GM23338 (cell line): ENCODE measurements around the gene AAGAB. TPM values are rescaled to one million over a fixed set of nuclear protein-coding genes. Genes with fewer than 3 reads are reported as not detected.

ENCODE experiments used
- ATAC-seq: fragments of 200-7000 bp; cut with Tn5 transposase; 3 replicates; pipeline ENCODE4 v1.9.1; 2020
- DNase-seq: peaks from one replicate; pipeline ENCODE4 v3.0.0-alpha.2; 2015; ENCODE audit warnings: low spot score
- H2AFZ ChIP-seq: fragments of 200-600 bp; sonication (generic); 2 replicates; pipeline ENCODE4 v1.8.0; 2016; ENCODE audit warnings: antibody characterized with exemption, mild to moderate bottlenecking, moderate library complexity
- H3F3A ChIP-seq: fragments of 200-600 bp; sonication (generic); replicated peaks from 2 replicates; pipeline ENCODE4 v1.8.0; 2017; ENCODE audit warnings: antibody characterized with exemption, mixed run types, low read depth
- H3K27ac ChIP-seq: fragments of 200-600 bp; sonication (generic); 2 replicates; pipeline ENCODE4 v1.6.1; 2016; ENCODE audit warnings: low read depth
- H3K27me3 ChIP-seq: fragments of 200-600 bp; sonication (generic); 2 replicates; pipeline ENCODE4 v1.8.0; 2016; ENCODE audit warnings: mild to moderate bottlenecking, mixed run types, moderate library complexity; ENCODE audit not compliant: insufficient read depth
- H3K36me3 ChIP-seq: fragments of 200-600 bp; sonication (generic); 2 replicates; pipeline ENCODE4 v1.8.0; 2016; ENCODE audit warnings: mild to moderate bottlenecking; ENCODE audit not compliant: insufficient read depth
- H3K4me1 ChIP-seq: fragments of 200-600 bp; sonication (generic); 2 replicates; pipeline ENCODE4 v1.8.0; 2016; ENCODE audit warnings: mild to moderate bottlenecking, moderate library complexity; ENCODE audit not compliant: insufficient read depth
- H3K4me2 ChIP-seq: fragments of 200-600 bp; sonication (generic); 2 replicates; pipeline ENCODE4 v1.7.1; 2017; ENCODE audit warnings: mixed run types
- H3K4me3 ChIP-seq: fragments of 200-600 bp; sonication (generic); 2 replicates; pipeline ENCODE4 v1.6.1; 2016; ENCODE audit warnings: mixed run types
- H3K79me2 ChIP-seq: fragments of 200-600 bp; sonication (generic); replicated peaks from 2 replicates; pipeline ENCODE4 v1.8.0; 2017; ENCODE audit warnings: mild to moderate bottlenecking; ENCODE audit not compliant: insufficient read depth
- H3K9me2 ChIP-seq: fragments of 200-600 bp; sonication (generic); 2 replicates; pipeline ENCODE4 v1.8.0; 2017; ENCODE audit not compliant: insufficient read depth
- H4K20me1 ChIP-seq: fragments of 200-600 bp; sonication (generic); replicated peaks from 2 replicates; pipeline ENCODE4 v1.8.0; 2017; ENCODE audit warnings: mild to moderate bottlenecking; ENCODE audit not compliant: insufficient read depth
- H3K27ac Mint-ChIP-seq: 2 replicates; pipeline ENCODE4 v1.8.0; 2020; ENCODE audit warnings: inconsistent platforms, mild to moderate bottlenecking, moderate library complexity, mixed read lengths
- H3K27me3 Mint-ChIP-seq: 3 replicates; pipeline ENCODE4 v1.8.0; 2022; ENCODE audit warnings: low read depth, mild to moderate bottlenecking, moderate library complexity, mixed read lengths, inconsistent platforms; ENCODE audit not compliant: insufficient read depth, poor library complexity
- H3K36me3 Mint-ChIP-seq: 3 replicates; pipeline ENCODE4 v1.8.0; 2021; ENCODE audit warnings: low read depth, mild to moderate bottlenecking, inconsistent platforms, moderate library complexity, mixed read lengths
- H3K4me1 Mint-ChIP-seq: 3 replicates; pipeline ENCODE4 v1.8.0; 2020; ENCODE audit warnings: mild to moderate bottlenecking, inconsistent platforms, mixed read lengths
- H3K4me3 Mint-ChIP-seq: 3 replicates; pipeline ENCODE4 v1.8.0; 2021; ENCODE audit warnings: moderate library complexity, mild to moderate bottlenecking, inconsistent platforms, mixed read lengths
- H3K9me3 Mint-ChIP-seq: 3 replicates; pipeline ENCODE4 v1.8.0; 2020; ENCODE audit warnings: moderate library complexity, mild to moderate bottlenecking, inconsistent platforms, mixed read lengths
- CREB1 ChIP-seq: fragments of 250-450 bp; sonication (Bioruptor Pico); IDR thresholded peaks from 2 replicates; pipeline ENCODE4 v1.5.0; 2020; ENCODE audit warnings: low read depth, mild to moderate bottlenecking, moderate library complexity
- EZH2 ChIP-seq: fragments of 200-600 bp; sonication (generic); IDR thresholded peaks from one replicate; pipeline ENCODE4 v1.8.0; 2017; ENCODE audit warnings: antibody characterized with exemption, mild to moderate bottlenecking, low read depth; ENCODE audit not compliant: unreplicated experiment
- JUNB ChIP-seq: IDR thresholded peaks from one replicate; pipeline ENCODE4 v1.6.1; 2016; ENCODE audit warnings: antibody characterized with exemption; ENCODE audit not compliant: unreplicated experiment
- polyA plus RNA-seq: library from polyadenylated mRNA; unstranded; fragments of >200 nt; fragmentation: Nextera tagmentation; extraction: Ambion mirVana; gene quantifications from 2 replicates; pipeline ENCODE4 v1.2.1, GENCODE V29; 2016
- total RNA-seq: library from RNA; depleted of rRNA; stranded (reverse); fragments of >200 nt; shearing (Covaris generic); gene quantifications from 2 replicates; pipeline ENCODE4 v1.2.3, GENCODE V29; 2014
- TF ChIP-seq, protein P1 (sequence below): fragments of 250-450 bp; sonication (Bioruptor Pico); IDR thresholded peaks from 2 replicates; pipeline ENCODE4 v1.5.0; 2020; ENCODE audit warnings: mild to moderate bottlenecking, moderate library complexity
- TF ChIP-seq, protein P2 (sequence below), 2 experiments: fragments of 200-600 bp in 1 of 2; sonication (generic) in 1 of 2; conservative IDR thresholded peaks; 2 replicates each; pipeline versions ENCODE4 v1.5.1 to v1.6.1; 2016 to 2017; ENCODE audit warnings: antibody characterized with exemption in 2 of 2, low read depth in 2 of 2, mild to moderate bottlenecking in 2 of 2, moderate library complexity in 1 of 2

AAGAB gene
- total and polyA plus RNA-seq, 2 experiments from 2014 or later, result 20.8 to 42.8 TPM

DNA sequence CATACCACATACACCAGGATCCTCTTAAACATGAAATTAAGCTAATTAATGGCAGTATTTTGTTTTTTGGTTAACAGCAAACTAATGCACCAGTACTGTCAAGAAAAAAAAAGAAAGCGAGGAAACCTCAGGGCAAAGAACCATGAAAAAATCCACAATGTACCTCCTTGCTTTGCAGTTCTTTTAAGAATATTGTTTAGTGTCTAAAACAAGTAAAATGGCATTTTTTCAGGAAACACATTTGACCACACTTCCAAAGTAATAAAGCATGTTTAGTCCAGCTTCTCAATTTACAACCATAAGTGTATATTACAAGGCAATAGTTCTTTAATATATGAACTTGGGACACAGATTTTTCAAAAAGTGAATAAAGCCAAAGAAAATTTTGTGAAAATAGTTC, 26.6 kb downstream of the AAGAB start:
- no peaks in the 10 kb centered on the region for H3K9me3 Mint-ChIP-seq
- Histone ChIP-seq H3K36me3 (no peaks in the 10 kb centered on the region; the same call in 1 of the 2 replicates), H3F3A (no peaks in the 10 kb centered on the region), H3K79me2 (no peaks in the 10 kb centered on the region), H3K4me3 (no peak overlapping the region), H3K27me3 (no peaks in the 10 kb centered on the region), H3K27ac (no peak overlapping the region), H4K20me1 (no peaks in the 10 kb centered on the region), H3K9me2 (no peaks in the 10 kb centered on the region; the same call in 1 of the 2 replicates), H2AFZ (no peak overlapping the region), H3K4me2 (no peak overlapping the region), H3K4me1 (no peaks in the 10 kb centered on the region)
- DNase-seq (no peak), ATAC-seq (no peak)
- TF ChIP-seq CREB1 (CRISPR knock-in tag), result no peak
- TF ChIP-seq, protein P1, sequence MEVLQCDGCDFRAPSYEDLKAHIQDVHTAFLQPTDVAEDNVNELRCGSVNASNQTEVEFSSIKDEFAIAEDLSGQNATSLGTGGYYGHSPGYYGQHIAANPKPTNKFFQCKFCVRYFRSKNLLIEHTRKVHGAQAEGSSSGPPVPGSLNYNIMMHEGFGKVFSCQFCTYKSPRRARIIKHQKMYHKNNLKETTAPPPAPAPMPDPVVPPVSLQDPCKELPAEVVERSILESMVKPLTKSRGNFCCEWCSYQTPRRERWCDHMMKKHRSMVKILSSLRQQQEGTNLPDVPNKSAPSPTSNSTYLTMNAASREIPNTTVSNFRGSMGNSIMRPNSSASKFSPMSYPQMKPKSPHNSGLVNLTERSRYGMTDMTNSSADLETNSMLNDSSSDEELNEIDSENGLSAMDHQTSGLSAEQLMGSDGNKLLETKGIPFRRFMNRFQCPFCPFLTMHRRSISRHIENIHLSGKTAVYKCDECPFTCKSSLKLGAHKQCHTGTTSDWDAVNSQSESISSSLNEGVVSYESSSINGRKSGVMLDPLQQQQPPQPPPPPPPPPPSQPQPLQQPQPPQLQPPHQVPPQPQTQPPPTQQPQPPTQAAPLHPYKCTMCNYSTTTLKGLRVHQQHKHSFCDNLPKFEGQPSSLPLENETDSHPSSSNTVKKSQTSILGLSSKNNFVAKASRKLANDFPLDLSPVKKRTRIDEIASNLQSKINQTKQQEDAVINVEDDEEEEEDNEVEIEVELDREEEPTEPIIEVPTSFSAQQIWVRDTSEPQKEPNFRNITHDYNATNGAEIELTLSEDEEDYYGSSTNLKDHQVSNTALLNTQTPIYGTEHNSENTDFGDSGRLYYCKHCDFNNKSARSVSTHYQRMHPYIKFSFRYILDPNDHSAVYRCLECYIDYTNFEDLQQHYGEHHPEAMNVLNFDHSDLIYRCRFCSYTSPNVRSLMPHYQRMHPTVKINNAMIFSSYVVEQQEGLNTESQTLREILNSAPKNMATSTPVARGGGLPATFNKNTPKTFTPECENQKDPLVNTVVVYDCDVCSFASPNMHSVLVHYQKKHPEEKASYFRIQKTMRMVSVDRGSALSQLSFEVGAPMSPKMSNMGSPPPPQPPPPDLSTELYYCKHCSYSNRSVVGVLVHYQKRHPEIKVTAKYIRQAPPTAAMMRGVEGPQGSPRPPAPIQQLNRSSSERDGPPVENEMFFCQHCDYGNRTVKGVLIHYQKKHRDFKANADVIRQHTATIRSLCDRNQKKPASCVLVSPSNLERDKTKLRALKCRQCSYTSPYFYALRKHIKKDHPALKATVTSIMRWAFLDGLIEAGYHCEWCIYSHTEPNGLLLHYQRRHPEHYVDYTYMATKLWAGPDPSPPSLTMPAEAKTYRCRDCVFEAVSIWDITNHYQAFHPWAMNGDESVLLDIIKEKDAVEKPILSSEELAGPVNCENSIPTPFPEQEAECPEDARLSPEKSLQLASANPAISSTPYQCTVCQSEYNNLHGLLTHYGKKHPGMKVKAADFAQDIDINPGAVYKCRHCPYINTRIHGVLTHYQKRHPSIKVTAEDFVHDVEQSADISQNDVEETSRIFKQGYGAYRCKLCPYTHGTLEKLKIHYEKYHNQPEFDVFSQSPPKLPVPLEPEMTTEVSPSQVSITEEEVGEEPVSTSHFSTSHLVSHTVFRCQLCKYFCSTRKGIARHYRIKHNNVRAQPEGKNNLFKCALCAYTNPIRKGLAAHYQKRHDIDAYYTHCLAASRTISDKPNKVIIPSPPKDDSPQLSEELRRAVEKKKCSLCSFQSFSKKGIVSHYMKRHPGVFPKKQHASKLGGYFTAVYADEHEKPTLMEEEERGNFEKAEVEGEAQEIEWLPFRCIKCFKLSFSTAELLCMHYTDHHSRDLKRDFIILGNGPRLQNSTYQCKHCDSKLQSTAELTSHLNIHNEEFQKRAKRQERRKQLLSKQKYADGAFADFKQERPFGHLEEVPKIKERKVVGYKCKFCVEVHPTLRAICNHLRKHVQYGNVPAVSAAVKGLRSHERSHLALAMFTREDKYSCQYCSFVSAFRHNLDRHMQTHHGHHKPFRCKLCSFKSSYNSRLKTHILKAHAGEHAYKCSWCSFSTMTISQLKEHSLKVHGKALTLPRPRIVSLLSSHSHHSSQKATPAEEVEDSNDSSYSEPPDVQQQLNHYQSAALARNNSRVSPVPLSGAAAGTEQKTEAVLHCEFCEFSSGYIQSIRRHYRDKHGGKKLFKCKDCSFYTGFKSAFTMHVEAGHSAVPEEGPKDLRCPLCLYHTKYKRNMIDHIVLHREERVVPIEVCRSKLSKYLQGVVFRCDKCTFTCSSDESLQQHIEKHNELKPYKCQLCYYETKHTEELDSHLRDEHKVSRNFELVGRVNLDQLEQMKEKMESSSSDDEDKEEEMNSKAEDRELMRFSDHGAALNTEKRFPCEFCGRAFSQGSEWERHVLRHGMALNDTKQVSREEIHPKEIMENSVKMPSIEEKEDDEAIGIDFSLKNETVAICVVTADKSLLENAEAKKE (CRISPR knock-in tag), result no peak
- no peak for TF ChIP-seq EZH2
- TF ChIP-seq, protein P2, sequence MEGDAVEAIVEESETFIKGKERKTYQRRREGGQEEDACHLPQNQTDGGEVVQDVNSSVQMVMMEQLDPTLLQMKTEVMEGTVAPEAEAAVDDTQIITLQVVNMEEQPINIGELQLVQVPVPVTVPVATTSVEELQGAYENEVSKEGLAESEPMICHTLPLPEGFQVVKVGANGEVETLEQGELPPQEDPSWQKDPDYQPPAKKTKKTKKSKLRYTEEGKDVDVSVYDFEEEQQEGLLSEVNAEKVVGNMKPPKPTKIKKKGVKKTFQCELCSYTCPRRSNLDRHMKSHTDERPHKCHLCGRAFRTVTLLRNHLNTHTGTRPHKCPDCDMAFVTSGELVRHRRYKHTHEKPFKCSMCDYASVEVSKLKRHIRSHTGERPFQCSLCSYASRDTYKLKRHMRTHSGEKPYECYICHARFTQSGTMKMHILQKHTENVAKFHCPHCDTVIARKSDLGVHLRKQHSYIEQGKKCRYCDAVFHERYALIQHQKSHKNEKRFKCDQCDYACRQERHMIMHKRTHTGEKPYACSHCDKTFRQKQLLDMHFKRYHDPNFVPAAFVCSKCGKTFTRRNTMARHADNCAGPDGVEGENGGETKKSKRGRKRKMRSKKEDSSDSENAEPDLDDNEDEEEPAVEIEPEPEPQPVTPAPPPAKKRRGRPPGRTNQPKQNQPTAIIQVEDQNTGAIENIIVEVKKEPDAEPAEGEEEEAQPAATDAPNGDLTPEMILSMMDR (conservative IDR thresholded peaks at IDR 0.05; ENCODE audit: low read depth in 2 of 2), result no peak
- no peak for TF ChIP-seq JUNB
- no peaks in the 10 kb centered on the region for H3K4me1 Mint-ChIP-seq
- peaks cover 24% of the 10 kb centered on the region for H3K36me3 Mint-ChIP-seq
- H3K27ac Mint-ChIP-seq, result no peak overlapping the region
- peaks cover 1% of the 10 kb centered on the region for H3K27me3 Mint-ChIP-seq
- no peak overlapping the region for H3K4me3 Mint-ChIP-seq
